ENCODE data around the gene SVIP. TPM values are rescaled to one million over a fixed set of nuclear protein-coding genes. Genes with fewer than 3 reads are reported as not detected.

SVIP gene
- total RNA-seq, 1 experiment from 2014 or later: 49.9 TPM

- BruUV-seq (replicated peaks): no TSS peak
- no peak overlapping the region for H3K27ac Mint-ChIP-seq (ENCODE audit: unreplicated experiment)
- DNase-seq: no peak
- no peaks in the 10 kb centered on the region for H3K36me3 Mint-ChIP-seq (ENCODE audit: insufficient read depth, unreplicated experiment)
- intact Hi-C loops (cut with micrococcal nuclease; ENCODE audit: unreplicated experiment): no loop called here
- CTCF ChIA-PET: no interaction called here
- peaks cover 7% of the 10 kb centered on the region for H3K9me3 Mint-ChIP-seq (ENCODE audit: low read depth, unreplicated experiment)
- no peak for TF ChIP-seq CTCF (IDR thresholded peaks at IDR 0.05; ENCODE audit: unreplicated experiment)
- no peak overlapping the region for H3K4me3 Mint-ChIP-seq (ENCODE audit: low read depth, unreplicated experiment)
- H3K27me3 Mint-ChIP-seq (ENCODE audit: unreplicated experiment): no peaks in the 10 kb centered on the region
- H3K4me1 Mint-ChIP-seq (ENCODE audit: low read depth, unreplicated experiment): no peaks in the 10 kb centered on the region
Measured at GRCh38 chr11:22846726-22847125, 17.1 kb upstream of the SVIP start.

GRCh38 chr11:22832315-22833015, 2.9 kb upstream of the SVIP start:
- CTCF ChIA-PET: no interaction called here
- BruUV-seq (replicated peaks): no TSS peak
- H3K27ac Mint-ChIP-seq (ENCODE audit: unreplicated experiment): no peak overlapping the region
- intact Hi-C loops (cut with micrococcal nuclease; ENCODE audit: unreplicated experiment): no loop called here
- DNase-seq: no peak
- peaks cover 13% of the 10 kb centered on the region for H3K36me3 Mint-ChIP-seq (ENCODE audit: insufficient read depth, unreplicated experiment)
- no peak for TF ChIP-seq CTCF (IDR thresholded peaks at IDR 0.05; ENCODE audit: unreplicated experiment)
- no peaks in the 10 kb centered on the region for H3K27me3 Mint-ChIP-seq (ENCODE audit: unreplicated experiment)
- no peak overlapping the region for H3K4me3 Mint-ChIP-seq (ENCODE audit: low read depth, unreplicated experiment)
- H3K4me1 Mint-ChIP-seq (ENCODE audit: low read depth, unreplicated experiment): peaks cover 12% of the 10 kb centered on the region
- no peaks in the 10 kb centered on the region for H3K9me3 Mint-ChIP-seq (ENCODE audit: low read depth, unreplicated experiment)

- H3K4me3 Mint-ChIP-seq (ENCODE audit: low read depth, unreplicated experiment): peak overlapping the region; percentile 85
- H3K36me3 Mint-ChIP-seq (ENCODE audit: insufficient read depth, unreplicated experiment): peaks cover 13% of the 10 kb centered on the region
- BruUV-seq (replicated peaks): no TSS peak
- CTCF ChIA-PET: interaction anchor here (0.5 to 1.9 kb wide), 11 partner anchors 38 to 1080 kb away, joined by 3 to 7 read pairs (median 4); no protein-coding TSS in a partner anchor
- no peak for DNase-seq
- no peak for TF ChIP-seq CTCF (IDR thresholded peaks at IDR 0.05; ENCODE audit: unreplicated experiment)
- H3K9me3 Mint-ChIP-seq (ENCODE audit: low read depth, unreplicated experiment): no peaks in the 10 kb centered on the region
- peaks cover 12% of the 10 kb centered on the region for H3K4me1 Mint-ChIP-seq (ENCODE audit: low read depth, unreplicated experiment)
- no peaks in the 10 kb centered on the region for H3K27me3 Mint-ChIP-seq (ENCODE audit: unreplicated experiment)
- intact Hi-C loops (cut with micrococcal nuclease; ENCODE audit: unreplicated experiment): no loop called here
- H3K27ac Mint-ChIP-seq (ENCODE audit: unreplicated experiment): peak overlapping the region; percentile 80
Measured at GRCh38 chr11:22830082-22830414, 447 bp upstream of the SVIP start.

- peaks cover 13% of the 10 kb centered on the region for H3K36me3 Mint-ChIP-seq (ENCODE audit: insufficient read depth, unreplicated experiment)
- BruUV-seq (replicated peaks): no TSS peak
- H3K4me3 Mint-ChIP-seq (ENCODE audit: low read depth, unreplicated experiment): peak overlapping the region; percentile 85
- intact Hi-C loops (cut with micrococcal nuclease; ENCODE audit: unreplicated experiment): loop anchor here (2.0 kb wide), 1 partner anchor 36 kb away; no protein-coding TSS in a partner anchor
- no peak for TF ChIP-seq CTCF (IDR thresholded peaks at IDR 0.05; ENCODE audit: unreplicated experiment)
- CTCF ChIA-PET: no interaction called here
- H3K4me1 Mint-ChIP-seq (ENCODE audit: low read depth, unreplicated experiment): peaks cover 11% of the 10 kb centered on the region
- DNase-seq: no peak
- peak overlapping the region; percentile 43 for H3K27ac Mint-ChIP-seq (ENCODE audit: unreplicated experiment)
- H3K9me3 Mint-ChIP-seq (ENCODE audit: low read depth, unreplicated experiment): no peaks in the 10 kb centered on the region
- no peaks in the 10 kb centered on the region for H3K27me3 Mint-ChIP-seq (ENCODE audit: unreplicated experiment)
Measured at GRCh38 chr11:22828373-22828772, 1.2 kb downstream of the SVIP start.

Data from Calu3 (cell line).